ENCODE data around the gene VASN. TPM values are rescaled to one million over a fixed set of nuclear protein-coding genes. Genes with fewer than 3 reads are reported as not detected.

Gene VASN
- total and polyA plus RNA-seq, 9 of the 15 experiments (the other 6 are each of a cell fraction or from before 2014, with no cell fraction given), result 0.01 to 2.5 (median 0.41) TPM; not detected in 1

GRCh38 chr16:4402439-4403132, 30.9 kb downstream of the VASN start (continued):
- TF ChIP-seq RBM17 (IDR thresholded peaks at IDR 0.05; ENCODE audit: borderline replicate concordance, low read depth, low read length) (no peak), MCM5 (IDR thresholded peaks at IDR 0.05; ENCODE audit: low read depth) (no peak), DIDO1 (tag; IDR thresholded peaks at IDR 0.05; ENCODE audit: low read depth) (no peak), ETS2 (tag; IDR thresholded peaks at IDR 0.05; ENCODE audit: borderline replicate concordance, poor library complexity, severe bottlenecking) (no peak), CREM (IDR thresholded peaks at IDR 0.05; ENCODE audit: low read depth) (no peak), MAFG (tag; conservative IDR thresholded peaks at IDR 0.05) (no peak), ZNF217 (CRISPR knock-in tag; IDR thresholded peaks at IDR 0.05) (no peak), ZNF280B (CRISPR knock-in tag; IDR thresholded peaks at IDR 0.05) (no peak), KLF16 (IDR thresholded peaks at IDR 0.05) (no peak), KAT7 (CRISPR knock-in tag; IDR thresholded peaks at IDR 0.05; ENCODE audit: borderline replicate concordance) (no peak), BMI1 (IDR thresholded peaks at IDR 0.05; ENCODE audit: low read length) (no peak), SRSF7 (optimal IDR thresholded peaks at IDR 0.05; ENCODE audit: low read depth, low read length) (no peak), PRMT5 (CRISPR knock-in tag; IDR thresholded peaks at IDR 0.05) (no peak), MAX (CRISPR knock-in tag; IDR thresholded peaks at IDR 0.05) (peak; percentile 68), KAT8 (IDR thresholded peaks at IDR 0.05; ENCODE audit: low read depth) (no peak), MBD1 (CRISPR knock-in tag; IDR thresholded peaks at IDR 0.05) (no peak), ZNF124 (CRISPR knock-in tag; IDR thresholded peaks at IDR 0.05) (no peak), KDM2B (CRISPR knock-in tag; IDR thresholded peaks at IDR 0.05) (0 out of 2 replicates have a peak, but pooled peaks have one; percentile 45), GABPA (tag; conservative IDR thresholded peaks at IDR 0.05; ENCODE audit: low read depth) (no peak), NONO (IDR thresholded peaks at IDR 0.05; ENCODE audit: low read depth in 2 of 2, low read length in 1 of 2) (peak in 1 of 2 experiments; percentile 51; a peak in 1 of 4 replicates), NR3C1 (CRISPR knock-in tag; IDR thresholded peaks at IDR 0.05) (no peak), ATF2 (CRISPR knock-in tag; IDR thresholded peaks at IDR 0.05) (no peak), PHB (CRISPR knock-in tag; IDR thresholded peaks at IDR 0.05) (no peak), ZNF24 (IDR thresholded peaks at IDR 0.05) (no peak), ETV5 (CRISPR knock-in tag; IDR thresholded peaks at IDR 0.05; ENCODE audit: low read depth) (peak; percentile 61; the same call in 1 of the 2 replicates), RBM25 (IDR thresholded peaks at IDR 0.05; ENCODE audit: low read depth, low read length, severe bottlenecking) (no peak), PML (IDR thresholded peaks at IDR 0.05; ENCODE audit: low read length) (no peak)

All from K562 (cell line).